A673 (cell line): ENCODE data around the gene PTTG1IP.
A peak's percentile ranks its signal among the peaks of the same experiment; 100 is the strongest.

ENCODE experiments used
- CTCF ChIP-seq: fragments of 300-800, 200-600 bp; sonication (generic); conservative IDR thresholded peaks from 2 replicates; pipeline ENCODE4 v1.5.1; 2017; ENCODE audit warnings: low read depth, mild to moderate bottlenecking, antibody characterized with exemption, low read length, moderate library complexity, mixed read lengths
- EZH2 ChIP-seq: fragments of 200-600 bp; sonication (generic); IDR thresholded peaks from 2 replicates; pipeline ENCODE4 v1.6.1; 2017; ENCODE audit warnings: borderline replicate concordance, low read depth, mild to moderate bottlenecking, mixed read lengths, antibody characterized with exemption, low read length; ENCODE audit not compliant: poor library complexity, severe bottlenecking

GRCh38 chr21:44892536-44893277 lies 19.2 kb upstream of the PTTG1IP start:
- TF ChIP-seq CTCF (peak; percentile 97), EZH2 (no peak)
